IMR-90 (cell line): ENCODE results near the gene GCH1.

Source experiments
- RAD21 ChIP-seq: IDR thresholded peaks from 2 replicates; pipeline ENCODE4 v1.6.1; 2012; ENCODE audit warnings: low read length, improper control_type of control experiment
- TF ChIP-seq, protein P1 (sequence below): fragments of 150-350 bp; IDR thresholded peaks from 2 replicates; pipeline ENCODE4 v1.6.1; 2016; ENCODE audit warnings: low read depth, mild to moderate bottlenecking, low read length, moderate library complexity, borderline replicate concordance

DNA sequence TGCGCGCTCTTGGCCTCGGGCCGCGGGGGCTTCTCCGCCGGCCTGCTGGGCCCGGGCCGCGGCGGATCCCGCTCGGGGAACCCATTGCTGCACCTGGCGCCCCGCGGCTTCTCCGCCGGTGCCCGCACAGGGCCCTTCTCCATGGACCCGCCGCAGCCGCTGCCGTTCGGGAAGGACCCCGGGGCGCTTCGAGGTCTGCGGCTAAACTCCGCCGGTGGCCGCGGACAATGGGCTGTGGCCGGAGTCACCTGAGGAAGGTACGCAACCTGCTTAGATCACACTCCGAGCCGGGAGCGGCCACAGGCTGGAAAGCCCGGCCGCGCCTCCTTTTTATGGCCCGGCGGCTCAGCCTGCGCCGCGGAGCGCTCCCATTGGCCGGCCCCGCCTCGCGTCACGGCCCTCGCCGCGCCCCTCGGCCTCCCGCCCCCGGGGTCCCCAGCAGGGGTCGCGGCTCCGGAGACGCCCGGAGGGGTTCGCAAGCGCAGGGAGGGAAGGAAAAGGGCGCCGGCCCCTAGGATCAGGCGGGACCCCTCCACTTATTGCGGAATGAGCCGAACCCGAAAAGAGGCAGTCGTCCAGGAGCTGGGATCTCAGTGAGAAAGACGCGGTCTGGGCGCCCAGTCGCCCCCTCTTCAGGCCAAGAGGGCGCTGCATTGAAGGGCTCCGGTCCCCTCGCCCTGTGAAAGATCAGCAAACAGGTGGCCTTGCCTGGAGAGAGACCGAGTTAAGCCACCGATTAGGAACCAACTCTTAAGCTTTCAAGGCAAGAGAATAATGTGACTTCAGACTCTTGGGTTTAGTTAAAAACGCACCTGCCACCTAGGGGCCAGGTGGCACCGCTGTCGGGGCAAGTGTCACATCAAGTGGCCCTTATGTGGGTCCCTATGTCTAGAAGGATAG lies at the start of gene GCH1:
- no peak for TF ChIP-seq RAD21
- TF ChIP-seq, protein P1, sequence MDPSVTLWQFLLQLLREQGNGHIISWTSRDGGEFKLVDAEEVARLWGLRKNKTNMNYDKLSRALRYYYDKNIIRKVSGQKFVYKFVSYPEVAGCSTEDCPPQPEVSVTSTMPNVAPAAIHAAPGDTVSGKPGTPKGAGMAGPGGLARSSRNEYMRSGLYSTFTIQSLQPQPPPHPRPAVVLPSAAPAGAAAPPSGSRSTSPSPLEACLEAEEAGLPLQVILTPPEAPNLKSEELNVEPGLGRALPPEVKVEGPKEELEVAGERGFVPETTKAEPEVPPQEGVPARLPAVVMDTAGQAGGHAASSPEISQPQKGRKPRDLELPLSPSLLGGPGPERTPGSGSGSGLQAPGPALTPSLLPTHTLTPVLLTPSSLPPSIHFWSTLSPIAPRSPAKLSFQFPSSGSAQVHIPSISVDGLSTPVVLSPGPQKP, result no peak
